H9 (cell line): ENCODE results near the gene TBL1X. TPM values are rescaled to one million over a fixed set of nuclear protein-coding genes. Genes with fewer than 3 reads are reported as not detected.

Experiments used
- DNase-seq: peaks from one replicate; pipeline ENCODE4 v3.0.0-alpha.2; 2017
- H2AFZ ChIP-seq: one replicate; pipeline ENCODE4 v1.6.1; 2013; ENCODE audit warnings: mild to moderate bottlenecking, low read length, control low read depth, moderate library complexity
- H2AK5ac ChIP-seq: 2 replicates; pipeline ENCODE4 v1.6.1; 2013; ENCODE audit warnings: low read length, control low read depth, mixed read lengths; ENCODE audit not compliant: insufficient read length
- H2BK120ac ChIP-seq: one replicate; pipeline ENCODE4 v1.6.1; 2013; ENCODE audit warnings: low read depth, mild to moderate bottlenecking, low read length, control low read depth, inconsistent platforms; ENCODE audit not compliant: poor library complexity, severe bottlenecking
- H2BK12ac ChIP-seq: 2 replicates; pipeline ENCODE4 v1.6.1; 2013; ENCODE audit warnings: low read length, control low read depth, mixed read lengths, low read depth; ENCODE audit not compliant: insufficient read length
- H2BK15ac ChIP-seq: 2 replicates; pipeline ENCODE4 v1.6.1; 2013; ENCODE audit warnings: low read depth, low read length, control low read depth
- H2BK20ac ChIP-seq: one replicate; pipeline ENCODE4 v1.6.1; 2013; ENCODE audit warnings: low read depth, mild to moderate bottlenecking, low read length, control low read depth, inconsistent platforms; ENCODE audit not compliant: poor library complexity, severe bottlenecking
- H2BK5ac ChIP-seq: 2 replicates; pipeline ENCODE4 v1.6.1; 2013; ENCODE audit warnings: low read length, control low read depth, mixed read lengths; ENCODE audit not compliant: insufficient read length
- H3K14ac ChIP-seq: 2 replicates; pipeline ENCODE4 v1.6.1; 2013; ENCODE audit warnings: low read length, control low read depth; ENCODE audit not compliant: insufficient read depth
- H3K18ac ChIP-seq: 2 replicates; pipeline ENCODE4 v1.6.1; 2013; ENCODE audit warnings: low read depth, mild to moderate bottlenecking, mixed read lengths, low read length, control low read depth; ENCODE audit not compliant: insufficient read length
- H3K23ac ChIP-seq: 2 replicates; pipeline ENCODE4 v1.6.1; 2013; ENCODE audit warnings: low read length, control low read depth, mixed read lengths, low read depth; ENCODE audit not compliant: insufficient read length
- H3K23me2 ChIP-seq: 2 replicates; pipeline ENCODE4 v1.6.1; 2013; ENCODE audit warnings: low read depth, mild to moderate bottlenecking, mixed read lengths, low read length, control low read depth; ENCODE audit not compliant: insufficient read length, poor library complexity, severe bottlenecking
- H3K27ac ChIP-seq: 2 replicates; pipeline ENCODE4 v1.5.1; 2013; ENCODE audit warnings: low read length, control low read depth, mixed read lengths, low read depth; ENCODE audit not compliant: insufficient read length
- H3K27me3 ChIP-seq: 2 replicates; pipeline ENCODE4 v1.6.1; 2013; ENCODE audit warnings: low read length, control low read depth, inconsistent platforms; ENCODE audit not compliant: insufficient read depth
- H3K4ac ChIP-seq: 2 replicates; pipeline ENCODE4 v1.6.1; 2013; ENCODE audit warnings: low read depth, mild to moderate bottlenecking, control low read depth, inconsistent platforms, low read length, moderate library complexity
- H3K4me1 ChIP-seq: 2 replicates; pipeline ENCODE4 v1.6.1; 2013; ENCODE audit warnings: low read length, control low read depth, inconsistent platforms; ENCODE audit not compliant: insufficient read depth
- H3K4me2 ChIP-seq: 2 replicates; pipeline ENCODE4 v1.6.1; 2013; ENCODE audit warnings: low read length, control low read depth, mixed read lengths; ENCODE audit not compliant: insufficient read length, insufficient read depth
- H3K56ac ChIP-seq: 2 replicates; pipeline ENCODE4 v1.6.1; 2013; ENCODE audit warnings: low read depth, mild to moderate bottlenecking, mixed read lengths, low read length, control low read depth; ENCODE audit not compliant: insufficient read length
- H3K79me1 ChIP-seq: 2 replicates; pipeline ENCODE4 v1.6.1; 2013; ENCODE audit warnings: low read depth, mild to moderate bottlenecking, moderate library complexity, low read length, control low read depth, inconsistent platforms; ENCODE audit not compliant: insufficient read depth, poor library complexity, severe bottlenecking
- H3K79me2 ChIP-seq: 2 replicates; pipeline ENCODE4 v1.6.1; 2013; ENCODE audit warnings: low read length, control low read depth, inconsistent platforms; ENCODE audit not compliant: insufficient read depth
- H3K9ac ChIP-seq: 2 replicates; pipeline ENCODE4 v1.6.1; 2013; ENCODE audit warnings: low read length, control low read depth, mixed read lengths; ENCODE audit not compliant: insufficient read length; ENCODE audit errors: extremely low read depth
- H3K9me3 ChIP-seq: one replicate; pipeline ENCODE4 v1.6.1; 2013; ENCODE audit warnings: low read depth, low read length, inconsistent platforms; ENCODE audit not compliant: control insufficient read depth
- H3T11ph ChIP-seq: one replicate; pipeline ENCODE4 v1.6.1; 2013; ENCODE audit warnings: mild to moderate bottlenecking, low read length, control low read depth, inconsistent platforms
- H4K20me1 ChIP-seq: one replicate; pipeline ENCODE4 v1.6.1; 2013; ENCODE audit not compliant: control insufficient read depth, insufficient read length, insufficient read depth
- H4K5ac ChIP-seq: 2 replicates; pipeline ENCODE4 v1.6.1; 2013; ENCODE audit warnings: low read depth, mild to moderate bottlenecking, mixed read lengths, low read length, control low read depth; ENCODE audit not compliant: insufficient read length
- H4K8ac ChIP-seq: replicated peaks from 2 replicates; pipeline ENCODE4 v1.6.1; 2013; ENCODE audit warnings: low read length, control low read depth, mixed read lengths, low read depth; ENCODE audit not compliant: insufficient read length
- H4K91ac ChIP-seq: 2 replicates; pipeline ENCODE4 v1.6.1; 2013; ENCODE audit warnings: low read depth, mild to moderate bottlenecking, moderate library complexity, mixed read lengths, low read length, control low read depth; ENCODE audit not compliant: insufficient read length
- H3K27ac Mint-ChIP-seq, 3 experiments: 2 replicates in 2 of 3; 3 replicates in 1 of 3; pipeline ENCODE4 v1.8.0; 2020 to 2021; ENCODE audit warnings: mixed read lengths in 3 of 3, mild to moderate bottlenecking in 1 of 3, moderate library complexity in 1 of 3
- H3K27me3 Mint-ChIP-seq: 2 replicates; pipeline ENCODE4 v1.8.0; 2021; ENCODE audit warnings: low read depth, mild to moderate bottlenecking, moderate library complexity, mixed read lengths
- H3K36me3 Mint-ChIP-seq, 3 experiments: 2 replicates in 2 of 3; 3 replicates in 1 of 3; pipeline ENCODE4 v1.8.0; 2020 to 2021; ENCODE audit warnings: low read depth in 3 of 3, mixed read lengths in 3 of 3; ENCODE audit not compliant: insufficient read depth in 1 of 3
- H3K4me1 Mint-ChIP-seq, 2 experiments: 2 replicates each; pipeline ENCODE4 v1.8.0; 2020; ENCODE audit warnings: mixed read lengths in 2 of 2
- H3K4me3 Mint-ChIP-seq, 2 experiments: 2 replicates in 1 of 2; 3 replicates in 1 of 2; pipeline ENCODE4 v1.8.0; 2020 to 2021; ENCODE audit warnings: mild to moderate bottlenecking in 2 of 2, mixed read lengths in 2 of 2, moderate library complexity in 1 of 2
- H3K9me3 Mint-ChIP-seq, 2 experiments: 2 replicates in 1 of 2; 3 replicates in 1 of 2; pipeline ENCODE4 v1.8.0; 2020; ENCODE audit warnings: mild to moderate bottlenecking in 2 of 2, mixed read lengths in 2 of 2, moderate library complexity in 1 of 2
- CTCF ChIP-seq: fragments of 200-600 bp; sonication (generic); conservative IDR thresholded peaks from 3 replicates; pipeline ENCODE4 v1.8.0; 2021; ENCODE audit warnings: antibody characterized with exemption, mild to moderate bottlenecking
- WGBS: extraction: QIAGEN DNeasy Blood & Tissue Kit; methylation state at CpG from one replicate; pipeline ENCODE4 v1.1.7; 2013; ENCODE audit warnings: missing lambda C conversion rate, low lambda C conversion rate, mixed read lengths; ENCODE audit not compliant: insufficient read length; ENCODE audit errors: extremely low coverage; 5-methylcytosine and 5-hydroxymethylcytosine counted together
- total RNA-seq: library from RNA; stranded (reverse); gene quantifications from 2 replicates; pipeline ENCODE4 v1.2.1, GENCODE V29; 2021

TBL1X gene
- total RNA-seq, 1 experiment from 2014 or later, result 24.1 TPM

GRCh38 chrX:9657590-9658256 is 192.9 kb downstream of the TBL1X start:
- no peaks in the 10 kb centered on the region for H3K4me1 Mint-ChIP-seq
- WGBS, result no CpG with 5 or more reads among the region's 6 CpGs
- Histone ChIP-seq H3K9ac (no peak overlapping the region), H3K9me3 (no peaks in the 10 kb centered on the region), H4K5ac (no peak overlapping the region), H3T11ph (no peak overlapping the region), H2AFZ (no peak overlapping the region), H2BK12ac (no peak overlapping the region), H2BK5ac (no peak overlapping the region), H3K4ac (no peak overlapping the region), H3K14ac (no peak overlapping the region), H2BK15ac (no peak overlapping the region), H3K27me3 (no peaks in the 10 kb centered on the region), H4K8ac (no peak overlapping the region), H4K20me1 (no peaks in the 10 kb centered on the region), H2AK5ac (no peak overlapping the region), H2BK20ac (no peak overlapping the region), H2BK120ac (no peak overlapping the region), H3K79me1 (no peaks in the 10 kb centered on the region), H3K18ac (no peak overlapping the region), H3K56ac (no peak overlapping the region), H3K4me2 (no peak overlapping the region), H3K4me1 (no peaks in the 10 kb centered on the region), H3K23ac (no peak overlapping the region), H3K79me2 (no peaks in the 10 kb centered on the region), H3K27ac (no peak overlapping the region), H3K23me2 (peaks cover 2% of the 10 kb centered on the region), H4K91ac (no peak overlapping the region)
- no peak for TF ChIP-seq CTCF
- DNase-seq, result no peak
- peaks cover 6 to 58% of the 10 kb centered on the region in 2 experiments for H3K9me3 Mint-ChIP-seq
- no peak overlapping the region for H3K4me3 Mint-ChIP-seq
- peak overlapping the region in 1 of 3 experiments; percentile 11; a peak in 1 of 7 replicates for H3K27ac Mint-ChIP-seq
- peaks cover 35 to 42% (median 41%) of the 10 kb centered on the region in 3 experiments for H3K36me3 Mint-ChIP-seq
- no peaks in the 10 kb centered on the region; the same call in none of the 2 replicates for H3K27me3 Mint-ChIP-seq
